HepG2 (cell line): ENCODE measurements around the gene GMEB1. TPM values are rescaled to one million over a fixed set of nuclear protein-coding genes. Genes with fewer than 3 reads are reported as not detected.

ENCODE experiments used
- BRD4 ChIP-seq: sonication (generic); formaldehyde crosslinking; IDR thresholded peaks from 2 replicates; pipeline ENCODE4 v1.4.0; 2020; ENCODE audit warnings: missing genetic modification reagents
- CHCHD3 ChIP-seq: sonication (generic); formaldehyde crosslinking; IDR thresholded peaks from 2 replicates; pipeline ENCODE4 v1.8.0; 2022; ENCODE audit warnings: mild to moderate bottlenecking, missing genetic modification reagents, moderate library complexity
- GABPA ChIP-seq, 2 experiments: IDR thresholded peaks; 2 replicates each; pipeline ENCODE4 v1.6.1; 2011 to 2016; ENCODE audit warnings: low read depth in 2 of 2, low read length in 1 of 2, missing biosample characterization in 1 of 2, missing genetic modification characterization in 1 of 2
- GTF3A ChIP-seq: sonication (generic); formaldehyde crosslinking; conservative IDR thresholded peaks from 2 replicates; pipeline ENCODE4 v1.4.0; 2020; ENCODE audit warnings: mild to moderate bottlenecking, missing genetic modification reagents
- MIER3 ChIP-seq: IDR thresholded peaks from 2 replicates; pipeline ENCODE4 v1.6.1; 2016; ENCODE audit warnings: missing compliant biosample characterization, borderline replicate concordance
- NBN ChIP-seq: fragments of 450-650 bp; conservative IDR thresholded peaks from 2 replicates; pipeline ENCODE4 v1.6.1; 2017
- NRL ChIP-seq: sonication (generic); formaldehyde crosslinking; IDR thresholded peaks from 2 replicates; pipeline ENCODE4 v1.5.0; 2020; ENCODE audit warnings: missing genetic modification reagents, mild to moderate bottlenecking, moderate library complexity, borderline replicate concordance
- RAD21 ChIP-seq: fragments of 450-650 bp; formaldehyde crosslinking; IDR thresholded peaks from 2 replicates; pipeline ENCODE4 v1.5.0; 2020; ENCODE audit warnings: mild to moderate bottlenecking
- RCOR2 ChIP-seq: IDR thresholded peaks from 2 replicates; pipeline ENCODE4 v1.6.1; 2016; ENCODE audit warnings: missing biosample characterization, missing genetic modification reagents
- RFXANK ChIP-seq: IDR thresholded peaks from 2 replicates; pipeline ENCODE4 v1.6.1; 2016
- TBL1XR1 ChIP-seq: fragments of 150-350 bp; IDR thresholded peaks from 2 replicates; pipeline ENCODE4 v1.6.1; 2014; ENCODE audit warnings: borderline replicate concordance, low read length; ENCODE audit not compliant: partially characterized antibody
- TOPORS ChIP-seq: sonication (generic); formaldehyde crosslinking; IDR thresholded peaks from 2 replicates; pipeline ENCODE4 v1.8.0; 2023; ENCODE audit warnings: mild to moderate bottlenecking, missing genetic modification reagents
- ZFY ChIP-seq: sonication (generic); formaldehyde crosslinking; IDR thresholded peaks from 2 replicates; pipeline ENCODE4 v1.4.0; 2020; ENCODE audit warnings: missing genetic modification reagents
- ZNF839 ChIP-seq: sonication (generic); formaldehyde crosslinking; IDR thresholded peaks from 2 replicates; pipeline ENCODE4 v1.4.0; 2020; ENCODE audit warnings: missing genetic modification reagents, mild to moderate bottlenecking, borderline replicate concordance
- ZZZ3 ChIP-seq: sonication (generic); formaldehyde crosslinking; IDR thresholded peaks from 2 replicates; pipeline ENCODE4 v1.4.0; 2020; ENCODE audit warnings: missing genetic modification reagents, mild to moderate bottlenecking, borderline replicate concordance
- polyA plus RNA-seq, 8 experiments: library from polyadenylated mRNA; depleted of rRNA in 3 of 8; stranded (reverse) in 7 of 8; unstranded in 1 of 8; fragments of >200 nt; fragmentation: Illumina TruSeq in 4 of 8; extraction: Trizol in 4 of 8; gene quantifications; 2 replicates each; pipeline versions ENCODE4 v1.2.1 to v1.2.3, GENCODE V29; 2011 to 2016; ENCODE audit warnings: low read depth in 4 of 8, missing spikeins in 1 of 8, mixed read lengths in 1 of 8; ENCODE audit not compliant: insufficient read depth in 1 of 8
- total RNA-seq, 5 experiments: library from RNA; depleted of rRNA; stranded (reverse); fragments of >200 nt; fragmentation: Illumina TruSeq; extraction: Trizol; gene quantifications; 2 replicates each; pipeline ENCODE4 v1.2.3, GENCODE V29; 2016; ENCODE audit warnings: low read depth in 1 of 5
- TF ChIP-seq, protein P1 (sequence below), 2 experiments: fragments of 450-650 bp in 1 of 2; sonication (generic) in 1 of 2; formaldehyde crosslinking in 1 of 2; IDR thresholded peaks; 2 replicates each; pipeline versions ENCODE4 v1.6.1 to v1.8.0; 2016 to 2022; ENCODE audit warnings: antibody characterized with exemption in 1 of 2, mild to moderate bottlenecking in 1 of 2, missing genetic modification reagents in 1 of 2
- TF ChIP-seq, protein P2 (sequence below): sonication (generic); formaldehyde crosslinking; IDR thresholded peaks from 2 replicates; pipeline ENCODE4 v1.8.0; 2022; ENCODE audit warnings: mild to moderate bottlenecking, missing genetic modification reagents, moderate library complexity
- TF ChIP-seq, protein P3 (sequence below): sonication (generic); formaldehyde crosslinking; IDR thresholded peaks from 2 replicates; pipeline ENCODE4 v1.4.0; 2020; ENCODE audit warnings: missing genetic modification reagents

GMEB1 gene
- total and polyA plus RNA-seq, 2 of the 13 experiments (the other 11 are each of a cell fraction or from before 2014, with no cell fraction given), result 3.0 to 6.0 TPM

DNA sequence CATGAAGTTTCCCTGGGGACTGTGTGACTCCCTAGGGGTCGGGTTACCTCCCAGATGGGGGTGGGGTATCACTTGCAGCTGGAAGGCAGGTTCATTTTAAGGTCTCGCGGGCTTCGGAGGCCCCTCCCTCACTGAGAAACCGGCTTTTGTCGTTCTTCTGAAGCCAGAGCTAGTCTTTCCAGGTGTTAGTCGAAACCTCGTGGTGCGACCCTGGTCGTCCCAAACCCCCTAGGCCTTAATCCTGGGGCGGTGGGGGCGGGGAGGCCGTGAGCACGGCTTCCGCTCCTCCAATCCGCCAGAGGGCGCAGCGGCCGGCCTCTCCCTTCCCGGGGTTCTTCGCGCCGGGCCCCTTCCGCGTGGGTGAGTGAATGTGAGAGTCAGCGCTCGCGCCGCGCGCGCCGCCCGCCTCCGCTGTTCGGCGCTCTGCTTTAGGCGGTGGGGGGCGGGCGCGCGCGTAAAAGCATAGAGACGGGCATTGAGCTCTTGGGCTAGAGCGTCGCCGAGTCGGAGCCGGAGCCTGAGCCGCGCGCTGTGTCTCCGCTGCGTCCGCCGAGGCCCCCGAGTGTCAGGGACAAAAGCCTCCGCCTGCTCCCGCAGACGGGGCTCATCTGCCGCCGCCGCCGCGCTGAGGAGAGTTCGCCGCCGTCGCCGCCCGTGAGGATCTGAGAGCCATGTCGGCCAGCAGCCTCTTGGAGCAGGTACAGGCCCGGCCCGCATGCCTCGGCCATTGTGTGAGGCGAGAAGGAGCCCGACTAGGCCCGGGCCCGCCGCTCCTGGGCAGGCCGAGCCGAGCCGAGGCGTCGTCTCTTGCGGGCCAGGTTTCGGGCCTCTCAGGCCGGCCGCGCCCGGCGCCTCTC is 68.1 kb downstream of the GMEB1 start, which contains the start of gene YTHDF2 (continued):
- TF ChIP-seq ZZZ3 (CRISPR knock-in tag) (peak; percentile 53), RCOR2 (CRISPR knock-in tag) (peak; percentile 61; the same call in 1 of the 2 replicates), NRL (peak; percentile 73; the same call in 1 of the 2 replicates), MIER3 (no peak), CHCHD3 (no peak; the same call in 1 of the 2 replicates), TBL1XR1 (peak; percentile 76), NBN (no peak), ZNF839 (CRISPR knock-in tag) (peak; percentile 28; the same call in 1 of the 2 replicates), GTF3A (no peak; the same call in 1 of the 2 replicates), ZFY (peak; percentile 98), RAD21 (CRISPR knock-in tag) (peak; percentile 69), TOPORS (CRISPR knock-in tag) (no peak; the same call in none of the 2 replicates), GABPA (IDR thresholded peaks at IDR 0.05; ENCODE audit: low read depth, low read length) (peak; percentile 44), GABPA (CRISPR knock-in tag; IDR thresholded peaks at IDR 0.05; ENCODE audit: low read depth) (peak; percentile 79), BRD4 (CRISPR knock-in tag) (no peak; the same call in none of the 2 replicates), RFXANK (CRISPR knock-in tag) (no peak)
- TF ChIP-seq, protein P1, sequence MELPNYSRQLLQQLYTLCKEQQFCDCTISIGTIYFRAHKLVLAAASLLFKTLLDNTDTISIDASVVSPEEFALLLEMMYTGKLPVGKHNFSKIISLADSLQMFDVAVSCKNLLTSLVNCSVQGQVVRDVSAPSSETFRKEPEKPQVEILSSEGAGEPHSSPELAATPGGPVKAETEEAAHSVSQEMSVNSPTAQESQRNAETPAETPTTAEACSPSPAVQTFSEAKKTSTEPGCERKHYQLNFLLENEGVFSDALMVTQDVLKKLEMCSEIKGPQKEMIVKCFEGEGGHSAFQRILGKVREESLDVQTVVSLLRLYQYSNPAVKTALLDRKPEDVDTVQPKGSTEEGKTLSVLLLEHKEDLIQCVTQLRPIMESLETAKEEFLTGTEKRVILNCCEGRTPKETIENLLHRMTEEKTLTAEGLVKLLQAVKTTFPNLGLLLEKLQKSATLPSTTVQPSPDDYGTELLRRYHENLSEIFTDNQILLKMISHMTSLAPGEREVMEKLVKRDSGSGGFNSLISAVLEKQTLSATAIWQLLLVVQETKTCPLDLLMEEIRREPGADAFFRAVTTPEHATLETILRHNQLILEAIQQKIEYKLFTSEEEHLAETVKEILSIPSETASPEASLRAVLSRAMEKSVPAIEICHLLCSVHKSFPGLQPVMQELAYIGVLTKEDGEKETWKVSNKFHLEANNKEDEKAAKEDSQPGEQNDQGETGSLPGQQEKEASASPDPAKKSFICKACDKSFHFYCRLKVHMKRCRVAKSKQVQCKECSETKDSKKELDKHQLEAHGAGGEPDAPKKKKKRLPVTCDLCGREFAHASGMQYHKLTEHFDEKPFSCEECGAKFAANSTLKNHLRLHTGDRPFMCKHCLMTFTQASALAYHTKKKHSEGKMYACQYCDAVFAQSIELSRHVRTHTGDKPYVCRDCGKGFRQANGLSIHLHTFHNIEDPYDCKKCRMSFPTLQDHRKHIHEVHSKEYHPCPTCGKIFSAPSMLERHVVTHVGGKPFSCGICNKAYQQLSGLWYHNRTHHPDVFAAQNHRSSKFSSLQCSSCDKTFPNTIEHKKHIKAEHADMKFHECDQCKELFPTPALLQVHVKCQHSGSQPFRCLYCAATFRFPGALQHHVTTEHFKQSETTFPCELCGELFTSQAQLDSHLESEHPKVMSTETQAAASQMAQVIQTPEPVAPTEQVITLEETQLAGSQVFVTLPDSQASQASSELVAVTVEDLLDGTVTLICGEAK (IDR thresholded peaks at IDR 0.05), result no peak
- TF ChIP-seq, protein P1 (CRISPR knock-in tag; IDR thresholded peaks at IDR 0.05), result peak; percentile 53; the same call in 1 of the 2 replicates
- TF ChIP-seq, protein P2, sequence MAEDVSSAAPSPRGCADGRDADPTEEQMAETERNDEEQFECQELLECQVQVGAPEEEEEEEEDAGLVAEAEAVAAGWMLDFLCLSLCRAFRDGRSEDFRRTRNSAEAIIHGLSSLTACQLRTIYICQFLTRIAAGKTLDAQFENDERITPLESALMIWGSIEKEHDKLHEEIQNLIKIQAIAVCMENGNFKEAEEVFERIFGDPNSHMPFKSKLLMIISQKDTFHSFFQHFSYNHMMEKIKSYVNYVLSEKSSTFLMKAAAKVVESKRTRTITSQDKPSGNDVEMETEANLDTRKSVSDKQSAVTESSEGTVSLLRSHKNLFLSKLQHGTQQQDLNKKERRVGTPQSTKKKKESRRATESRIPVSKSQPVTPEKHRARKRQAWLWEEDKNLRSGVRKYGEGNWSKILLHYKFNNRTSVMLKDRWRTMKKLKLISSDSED (CRISPR knock-in tag), result no peak
- TF ChIP-seq, protein P3, sequence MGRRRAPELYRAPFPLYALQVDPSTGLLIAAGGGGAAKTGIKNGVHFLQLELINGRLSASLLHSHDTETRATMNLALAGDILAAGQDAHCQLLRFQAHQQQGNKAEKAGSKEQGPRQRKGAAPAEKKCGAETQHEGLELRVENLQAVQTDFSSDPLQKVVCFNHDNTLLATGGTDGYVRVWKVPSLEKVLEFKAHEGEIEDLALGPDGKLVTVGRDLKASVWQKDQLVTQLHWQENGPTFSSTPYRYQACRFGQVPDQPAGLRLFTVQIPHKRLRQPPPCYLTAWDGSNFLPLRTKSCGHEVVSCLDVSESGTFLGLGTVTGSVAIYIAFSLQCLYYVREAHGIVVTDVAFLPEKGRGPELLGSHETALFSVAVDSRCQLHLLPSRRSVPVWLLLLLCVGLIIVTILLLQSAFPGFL (CRISPR knock-in tag), result no peak; the same call in 1 of the 2 replicates
